ENCODE measurements around the gene CNTFR. TPM values are rescaled to one million over a fixed set of nuclear protein-coding genes. Genes with fewer than 3 reads are reported as not detected.

The CNTFR gene
- total and polyA plus RNA-seq, 10 of the 15 experiments (the other 5 are each of a cell fraction or from before 2014, with no cell fraction given) = not detected

Other genes starting within 250 kb of the CNTFR start
Only the 7 nearest of the 13 such genes appear.
- gene ENHO, start 66.7 kb downstream of the CNTFR start, total RNA-seq (2014; rRNA removed) = not detected in 2 replicates
- gene ENHO, start 66.7 kb downstream of the CNTFR start, total RNA-seq (2014; rRNA removed; fragmentation: Illumina TruSeq; extraction: Trizol) = not detected in 2 replicates
- not detected in 2 replicates for gene ENHO, start 66.7 kb downstream of the CNTFR start, total RNA-seq (2021)
- not detected in 2 replicates for gene ENHO, start 66.7 kb downstream of the CNTFR start, polyA plus RNA-seq (2011; rRNA removed)
- gene ENHO, start 66.7 kb downstream of the CNTFR start, polyA plus RNA-seq (2014; fragmentation: Illumina TruSeq; extraction: Trizol) = not detected in 2 replicates
- not detected for gene ENHO, start 66.7 kb downstream of the CNTFR start, polyA plus RNA-seq (2014; fragmentation: Nextera tagmentation; extraction: Ambion mirVana)
- gene ENHO, start 66.7 kb downstream of the CNTFR start, polyA plus RNA-seq (2014; rRNA removed) = not detected in 2 replicates
- not detected for gene ENHO, start 66.7 kb downstream of the CNTFR start, polyA plus RNA-seq (2016; fragmentation: Nextera tagmentation; extraction: Ambion mirVana)
- gene RPP25L, start 22.4 kb upstream of the CNTFR start, total RNA-seq (2014; rRNA removed) = 28.0 and 30.2 TPM in 2 replicates
- gene RPP25L, start 22.4 kb upstream of the CNTFR start, total RNA-seq (2014; rRNA removed; fragmentation: Illumina TruSeq; extraction: Trizol) = 14.0 and 14.3 TPM in 2 replicates
- gene RPP25L, start 22.4 kb upstream of the CNTFR start, total RNA-seq (2021) = 18.4 and 19.0 TPM in 2 replicates
- 7.8 and 12.9 TPM in 2 replicates for gene RPP25L, start 22.4 kb upstream of the CNTFR start, polyA plus RNA-seq (2011; rRNA removed)
- 2.9 and 8.5 TPM in 2 replicates for gene RPP25L, start 22.4 kb upstream of the CNTFR start, polyA plus RNA-seq (2014; fragmentation: Illumina TruSeq; extraction: Trizol)
- 10 to 100 TPM in 1 of 2 experiments, 1 to 10 TPM in 1; 7.7 to 14.7 TPM for gene RPP25L, start 22.4 kb upstream of the CNTFR start, polyA plus RNA-seq (2014; fragmentation: Nextera tagmentation; extraction: Ambion mirVana)
- 26.6 and 36.3 TPM in 2 replicates for gene RPP25L, start 22.4 kb upstream of the CNTFR start, polyA plus RNA-seq (2014; rRNA removed)
- gene RPP25L, start 22.4 kb upstream of the CNTFR start, polyA plus RNA-seq (2016; fragmentation: Nextera tagmentation; extraction: Ambion mirVana) = 10 to 100 TPM; 26.1 to 26.2 TPM
- 87.3 and 103 TPM in 2 replicates for gene DCTN3, start 30.8 kb upstream of the CNTFR start, total RNA-seq (2014; rRNA removed)
- gene DCTN3, start 30.8 kb upstream of the CNTFR start, total RNA-seq (2014; rRNA removed; fragmentation: Illumina TruSeq; extraction: Trizol) = 43.2 and 45.6 TPM in 2 replicates
- 74.6 and 79.1 TPM in 2 replicates for gene DCTN3, start 30.8 kb upstream of the CNTFR start, total RNA-seq (2021)
- 56.5 and 75.6 TPM in 2 replicates for gene DCTN3, start 30.8 kb upstream of the CNTFR start, polyA plus RNA-seq (2011; rRNA removed)
- gene DCTN3, start 30.8 kb upstream of the CNTFR start, polyA plus RNA-seq (2014; fragmentation: Illumina TruSeq; extraction: Trizol) = 26.9 and 57.8 TPM in 2 replicates
- 10 to 100 TPM; 19.0 to 52.0 TPM for gene DCTN3, start 30.8 kb upstream of the CNTFR start, polyA plus RNA-seq (2014; fragmentation: Nextera tagmentation; extraction: Ambion mirVana)
- 66.7 and 68.0 TPM in 2 replicates for gene DCTN3, start 30.8 kb upstream of the CNTFR start, polyA plus RNA-seq (2014; rRNA removed)
- gene DCTN3, start 30.8 kb upstream of the CNTFR start, polyA plus RNA-seq (2016; fragmentation: Nextera tagmentation; extraction: Ambion mirVana) = 100 to 1,000 TPM; 101 to 120 TPM
- not detected in 2 replicates for gene ARID3C, start 39.3 kb upstream of the CNTFR start, total RNA-seq (2014; rRNA removed)
- not detected in 2 replicates for gene ARID3C, start 39.3 kb upstream of the CNTFR start, total RNA-seq (2014; rRNA removed; fragmentation: Illumina TruSeq; extraction: Trizol)
- 0.24 TPM in 1 of 2 replicates, not detected in the other for gene ARID3C, start 39.3 kb upstream of the CNTFR start, total RNA-seq (2021)
- gene ARID3C, start 39.3 kb upstream of the CNTFR start, polyA plus RNA-seq (2011; rRNA removed) = not detected in 2 replicates
- gene ARID3C, start 39.3 kb upstream of the CNTFR start, polyA plus RNA-seq (2014; fragmentation: Illumina TruSeq; extraction: Trizol) = not detected in 2 replicates
- gene ARID3C, start 39.3 kb upstream of the CNTFR start, polyA plus RNA-seq (2014; fragmentation: Nextera tagmentation; extraction: Ambion mirVana) = not detected
- gene ARID3C, start 39.3 kb upstream of the CNTFR start, polyA plus RNA-seq (2014; rRNA removed) = not detected in 2 replicates
- gene ARID3C, start 39.3 kb upstream of the CNTFR start, polyA plus RNA-seq (2016; fragmentation: Nextera tagmentation; extraction: Ambion mirVana) = not detected
- 65.4 and 77.9 TPM in 2 replicates for gene SIGMAR1, start 48.1 kb upstream of the CNTFR start, total RNA-seq (2014; rRNA removed)
- gene SIGMAR1, start 48.1 kb upstream of the CNTFR start, total RNA-seq (2014; rRNA removed; fragmentation: Illumina TruSeq; extraction: Trizol) = 38.6 and 44.3 TPM in 2 replicates
- 61.5 and 63.0 TPM in 2 replicates for gene SIGMAR1, start 48.1 kb upstream of the CNTFR start, total RNA-seq (2021)
- 7.6 and 12.9 TPM in 2 replicates for gene SIGMAR1, start 48.1 kb upstream of the CNTFR start, polyA plus RNA-seq (2011; rRNA removed)
- gene SIGMAR1, start 48.1 kb upstream of the CNTFR start, polyA plus RNA-seq (2014; fragmentation: Illumina TruSeq; extraction: Trizol) = 64.7 and 76.0 TPM in 2 replicates
- 10 to 100 TPM in 1 of 2 experiments, 1 to 10 TPM in 1; 7.1 to 19.6 TPM for gene SIGMAR1, start 48.1 kb upstream of the CNTFR start, polyA plus RNA-seq (2014; fragmentation: Nextera tagmentation; extraction: Ambion mirVana)
- gene SIGMAR1, start 48.1 kb upstream of the CNTFR start, polyA plus RNA-seq (2014; rRNA removed) = 81.4 and 82.9 TPM in 2 replicates
- gene SIGMAR1, start 48.1 kb upstream of the CNTFR start, polyA plus RNA-seq (2016; fragmentation: Nextera tagmentation; extraction: Ambion mirVana) = 100 to 1,000 TPM; 110 to 133 TPM
- 30.3 and 31.0 TPM in 2 replicates for gene GALT, start 57.0 kb upstream of the CNTFR start, total RNA-seq (2014; rRNA removed)
- gene GALT, start 57.0 kb upstream of the CNTFR start, total RNA-seq (2014; rRNA removed; fragmentation: Illumina TruSeq; extraction: Trizol) = 9.3 and 10.3 TPM in 2 replicates
- 26.2 and 30.8 TPM in 2 replicates for gene GALT, start 57.0 kb upstream of the CNTFR start, total RNA-seq (2021)
- 10.5 and 21.6 TPM in 2 replicates for gene GALT, start 57.0 kb upstream of the CNTFR start, polyA plus RNA-seq (2011; rRNA removed)
- 14.5 and 16.9 TPM in 2 replicates for gene GALT, start 57.0 kb upstream of the CNTFR start, polyA plus RNA-seq (2014; fragmentation: Illumina TruSeq; extraction: Trizol)
- 10 to 100 TPM; 22.8 to 24.9 TPM for gene GALT, start 57.0 kb upstream of the CNTFR start, polyA plus RNA-seq (2014; fragmentation: Nextera tagmentation; extraction: Ambion mirVana)
- 30.2 and 41.6 TPM in 2 replicates for gene GALT, start 57.0 kb upstream of the CNTFR start, polyA plus RNA-seq (2014; rRNA removed)
- 10 to 100 TPM; 28.8 to 34.1 TPM for gene GALT, start 57.0 kb upstream of the CNTFR start, polyA plus RNA-seq (2016; fragmentation: Nextera tagmentation; extraction: Ambion mirVana)
- gene IL11RA, start 62.5 kb upstream of the CNTFR start, total RNA-seq (2014; rRNA removed) = 1.5 and 2.9 TPM in 2 replicates
- gene IL11RA, start 62.5 kb upstream of the CNTFR start, total RNA-seq (2014; rRNA removed; fragmentation: Illumina TruSeq; extraction: Trizol) = 1.7 and 2.6 TPM in 2 replicates
- gene IL11RA, start 62.5 kb upstream of the CNTFR start, total RNA-seq (2021) = 4.8 and 5.8 TPM in 2 replicates
- 3.5 and 5.7 TPM in 2 replicates for gene IL11RA, start 62.5 kb upstream of the CNTFR start, polyA plus RNA-seq (2011; rRNA removed)
- gene IL11RA, start 62.5 kb upstream of the CNTFR start, polyA plus RNA-seq (2014; fragmentation: Illumina TruSeq; extraction: Trizol) = 2.6 and 2.8 TPM in 2 replicates
- under 1 TPM; 0.32 to 0.47 TPM for gene IL11RA, start 62.5 kb upstream of the CNTFR start, polyA plus RNA-seq (2014; fragmentation: Nextera tagmentation; extraction: Ambion mirVana)
- gene IL11RA, start 62.5 kb upstream of the CNTFR start, polyA plus RNA-seq (2014; rRNA removed) = 5.2 and 5.7 TPM in 2 replicates
- gene IL11RA, start 62.5 kb upstream of the CNTFR start, polyA plus RNA-seq (2016; fragmentation: Nextera tagmentation; extraction: Ambion mirVana) = 1 to 10 TPM; 1.1 to 1.5 TPM